Stomach (tissue), 9 donors: ENCODE measurements around the gene COL24A1. TPM values are rescaled to one million over a fixed set of nuclear protein-coding genes. Genes with fewer than 3 reads are reported as not detected.
"Not testable (repeated sequence)": the region's sequence is repeated elsewhere in the genome, so short reads cannot be mapped to it uniquely, and the experiment has no call there.

Source experiments
- DNase-seq, 2 donors: peaks; one replicate each; pipeline versions ENCODE4 v3.0.0 to v3.0.0-alpha.2; 2013 to 2019
- H3K27ac ChIP-seq, 5 donors: fragments of 200-600 bp in 4 of 5; sonication (generic) in 4 of 5; one replicate each; pipeline ENCODE4 v1.5.1; 2013 to 2019; ENCODE audit warnings: mild to moderate bottlenecking in 1 of 5, moderate library complexity in 1 of 5
- H3K27me3 ChIP-seq, 3 donors: fragments of 200-600 bp; sonication (generic); one replicate each; pipeline ENCODE4 v1.5.1; 2017 to 2019; ENCODE audit warnings: mixed run types in 1 of 3
- H3K36me3 ChIP-seq, 4 donors: fragments of 200-600 bp; sonication (generic); 1 replicate in 3 of 4; 2 replicates in 1 of 4; pipeline ENCODE4 v1.5.1; 2016 to 2019
- H3K4me1 ChIP-seq, 4 donors: fragments of 200-600 bp; sonication (generic); one replicate each; pipeline ENCODE4 v1.5.1; 2016 to 2019
- H3K4me3 ChIP-seq, 4 donors: fragments of 200-600 bp; sonication (generic) in 3 of 4; one replicate each; pipeline ENCODE4 v1.5.1; 2016 to 2019; ENCODE audit warnings: mild to moderate bottlenecking in 1 of 4
- H3K9me3 ChIP-seq, 4 donors: fragments of 200-600 bp; sonication (generic); one replicate each; pipeline ENCODE4 v1.5.1; 2016 to 2019
- EP300 ChIP-seq: sonication (generic); formaldehyde crosslinking; IDR thresholded peaks from one replicate; pipeline ENCODE4 v1.6.1; 2017; ENCODE audit warnings: antibody characterized with exemption
- POLR2A ChIP-seq, 4 donors: fragments of 450-650 bp; IDR thresholded peaks; one replicate each; pipeline ENCODE4 v1.6.1; 2016; ENCODE audit warnings: antibody characterized with exemption in 4 of 4, control low read depth in 2 of 4, mild to moderate bottlenecking in 1 of 4, moderate library complexity in 1 of 4
- POLR2AphosphoS5 ChIP-seq, 3 donors: sonication (generic); formaldehyde crosslinking; IDR thresholded peaks; one replicate each; pipeline ENCODE4 v1.6.1; 2016; ENCODE audit warnings: antibody characterized with exemption in 3 of 3
- WGBS, 5 donors: extraction: QIAGEN DNeasy Blood & Tissue Kit in 3 of 5; methylation state at CpG; one replicate each; pipeline versions ENCODE4 v1.1.5 to v1.1.7; 2013 to 2018; 5-methylcytosine and 5-hydroxymethylcytosine counted together
- intact Hi-C: fragments of 100-400 bp; cut with DNase I; formaldehyde crosslinking; loops from one replicate; pipeline ENCODE4 v1.15.1; 2023; ENCODE audit warnings: low total_unique reads
- polyA plus RNA-seq, 3 donors: library from polyadenylated mRNA; stranded (reverse); fragments of 200-250 nt; gene quantifications; one replicate each; pipeline ENCODE4 v1.2.3, GENCODE V29; 2013
- total RNA-seq, 5 donors: library from RNA; depleted of rRNA; stranded (reverse); fragments of >200 nt; gene quantifications; one replicate each; pipeline versions ENCODE4 v1.1.0 to v1.2.3, GENCODE V29; 2014 to 2016
- TF ChIP-seq, protein P1 (sequence below), 7 experiments: fragments of 450-650 bp in 4 of 7; fragments of 200-600 bp in 3 of 7; sonication (generic) in 3 of 7; IDR thresholded peaks; one replicate each; pipeline ENCODE4 v1.5.1; 2016 to 2019; ENCODE audit warnings: antibody characterized with exemption in 7 of 7, control low read depth in 2 of 7, mild to moderate bottlenecking in 1 of 7
- donor health status: healthy with polysubstance abuse.
- donor health status: Bipolar disorder and iron deficiency.
- donor health status: healthy.

Gene COL24A1
- total and polyA plus RNA-seq, 8 donors, result under 0.01 to 2.4 (median 0.34) TPM; not detected in 2

GRCh38 chr1:86114816-86115400 lies 41.7 kb downstream of the COL24A1 start:
- no peaks in the 10 kb centered on the region for H3K27me3 ChIP-seq
- no peaks in the 10 kb centered on the region for H3K4me1 ChIP-seq
- H3K9me3 ChIP-seq, result peaks cover 0 to 10% (median 4%) of the 10 kb centered on the region in 4 donors
- intact Hi-C loops, result no loop called here
- no peak overlapping the region for H3K4me3 ChIP-seq
- WGBS, 5 donors, result 53 to 63% (median 59%) methylated on average over 4 of the region's 4 CpGs
- peak in 1 of 2 donors; percentile 10 for DNase-seq
- no peak overlapping the region for H3K27ac ChIP-seq
- no peak for TF ChIP-seq POLR2AphosphoS5 (IDR thresholded peaks at IDR 0.05)
- H3K36me3 ChIP-seq, result no peaks in the 10 kb centered on the region

DNA sequence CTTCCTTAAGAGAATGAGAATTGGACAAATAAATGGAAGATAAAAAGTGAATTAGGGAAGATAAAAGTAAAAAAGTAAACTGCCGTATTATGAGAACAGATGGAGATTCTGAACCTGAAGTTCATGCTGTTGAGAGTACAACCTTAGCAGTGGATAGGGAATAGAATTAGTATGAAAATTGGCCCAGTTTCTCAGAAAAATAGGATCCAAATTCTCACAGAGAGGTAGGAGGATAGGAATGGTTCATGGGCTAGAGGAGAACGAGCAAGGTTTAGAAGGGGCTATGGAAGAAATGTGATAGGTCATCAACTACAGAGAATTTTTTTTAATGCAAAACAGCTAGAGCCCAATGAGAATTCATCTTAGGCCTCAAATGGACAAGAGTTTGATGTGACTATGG lies 42.3 kb downstream of the COL24A1 start:
- intact Hi-C loops, result no loop called here
- no peak overlapping the region for H3K4me3 ChIP-seq
- TF ChIP-seq EP300 (no peak), POLR2A (IDR thresholded peaks at IDR 0.05) (no peak), POLR2AphosphoS5 (IDR thresholded peaks at IDR 0.05) (no peak)
- TF ChIP-seq, protein P1, sequence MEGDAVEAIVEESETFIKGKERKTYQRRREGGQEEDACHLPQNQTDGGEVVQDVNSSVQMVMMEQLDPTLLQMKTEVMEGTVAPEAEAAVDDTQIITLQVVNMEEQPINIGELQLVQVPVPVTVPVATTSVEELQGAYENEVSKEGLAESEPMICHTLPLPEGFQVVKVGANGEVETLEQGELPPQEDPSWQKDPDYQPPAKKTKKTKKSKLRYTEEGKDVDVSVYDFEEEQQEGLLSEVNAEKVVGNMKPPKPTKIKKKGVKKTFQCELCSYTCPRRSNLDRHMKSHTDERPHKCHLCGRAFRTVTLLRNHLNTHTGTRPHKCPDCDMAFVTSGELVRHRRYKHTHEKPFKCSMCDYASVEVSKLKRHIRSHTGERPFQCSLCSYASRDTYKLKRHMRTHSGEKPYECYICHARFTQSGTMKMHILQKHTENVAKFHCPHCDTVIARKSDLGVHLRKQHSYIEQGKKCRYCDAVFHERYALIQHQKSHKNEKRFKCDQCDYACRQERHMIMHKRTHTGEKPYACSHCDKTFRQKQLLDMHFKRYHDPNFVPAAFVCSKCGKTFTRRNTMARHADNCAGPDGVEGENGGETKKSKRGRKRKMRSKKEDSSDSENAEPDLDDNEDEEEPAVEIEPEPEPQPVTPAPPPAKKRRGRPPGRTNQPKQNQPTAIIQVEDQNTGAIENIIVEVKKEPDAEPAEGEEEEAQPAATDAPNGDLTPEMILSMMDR (IDR thresholded peaks at IDR 0.05), result no peak
- no peaks in the 10 kb centered on the region for H3K27me3 ChIP-seq
- no peaks in the 10 kb centered on the region for H3K36me3 ChIP-seq
- no peak overlapping the region for H3K27ac ChIP-seq
- no peak for DNase-seq
- peaks cover 0 to 8% (median 2%) of the 10 kb centered on the region in 4 donors for H3K9me3 ChIP-seq
- H3K4me1 ChIP-seq, result no peaks in the 10 kb centered on the region
- 71 to 86% (median 75%) methylated on average over 2 of the region's 2 CpGs for WGBS, 5 donors

GRCh38 chr1:86111590-86111989 lies 45.0 kb downstream of the COL24A1 start:
- H3K4me3 ChIP-seq, DNase-seq, H3K36me3 ChIP-seq, H3K27ac ChIP-seq, H3K9me3 ChIP-seq, H3K4me1 ChIP-seq, intact Hi-C loops, H3K27me3 ChIP-seq: not testable (repeated sequence)
- WGBS, 5 donors, result 88 to 95% (median 91%) methylated on average over 12 of the region's 12 CpGs

- peaks cover 0 to 1% (median 0%) of the 10 kb centered on the region in 4 donors for H3K4me1 ChIP-seq
- H3K9me3 ChIP-seq, result peaks cover 0 to 8% (median 2%) of the 10 kb centered on the region in 4 donors
- H3K4me3 ChIP-seq, result no peak overlapping the region
- TF ChIP-seq POLR2A (IDR thresholded peaks at IDR 0.05), result no peak
- TF ChIP-seq, protein P1 (IDR thresholded peaks at IDR 0.05), result no peak
- TF ChIP-seq EP300, result no peak
- TF ChIP-seq POLR2AphosphoS5 (IDR thresholded peaks at IDR 0.05), result no peak
- no peaks in the 10 kb centered on the region for H3K36me3 ChIP-seq
- no peak overlapping the region for H3K27ac ChIP-seq
- DNase-seq, result no peak
- no peaks in the 10 kb centered on the region for H3K27me3 ChIP-seq
- intact Hi-C loops, result no loop called here
- WGBS, 5 donors, result 93 to 97% (median 97%) methylated on average over 27 to 41 of the region's 41 CpGs
Measured at GRCh38 chr1:86110451-86111129, 46.0 kb downstream of the COL24A1 start.

DNA sequence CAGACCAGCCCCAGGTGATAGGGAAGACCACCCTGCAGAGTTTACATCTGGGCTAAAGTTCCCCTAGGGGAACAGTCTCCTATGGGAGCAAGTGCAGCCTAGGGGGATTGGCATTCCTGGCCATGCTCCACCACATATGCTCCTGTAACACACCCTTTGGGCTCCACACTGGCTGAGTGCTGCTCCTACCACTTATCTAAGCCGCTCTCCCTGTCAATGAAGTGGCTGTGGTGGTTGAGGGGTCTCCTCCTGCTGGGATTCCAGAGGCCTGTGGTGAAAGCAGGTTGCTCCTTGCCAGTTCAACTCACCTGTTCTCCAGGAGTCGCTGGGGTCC lies 51.1 kb downstream of the COL24A1 start:
- no peaks in the 10 kb centered on the region for H3K36me3 ChIP-seq
- no peak overlapping the region for H3K27ac ChIP-seq
- intact Hi-C loops, result no loop called here
- no peak overlapping the region for H3K4me3 ChIP-seq
- WGBS, 5 donors, result 77 to 93% (median 89%) methylated on average over 2 of the region's 2 CpGs
- DNase-seq, result no peak
- TF ChIP-seq EP300 (no peak), POLR2A (IDR thresholded peaks at IDR 0.05) (no peak), POLR2AphosphoS5 (IDR thresholded peaks at IDR 0.05) (no peak)
- TF ChIP-seq, protein P1 (IDR thresholded peaks at IDR 0.05), result no peak
- H3K9me3 ChIP-seq, result peaks cover 0 to 3% (median 1%) of the 10 kb centered on the region in 4 donors
- H3K27me3 ChIP-seq, result peaks cover 0 to 4% (median 0%) of the 10 kb centered on the region in 3 donors
- H3K4me1 ChIP-seq, result peaks cover 0 to 7% (median 0%) of the 10 kb centered on the region in 4 donors
